NCI-H748 (cell line): ENCODE measurements around the gene KRTAP2-2.
"Not testable (repeated sequence)": the region's sequence is repeated elsewhere in the genome, so short reads cannot be mapped to it uniquely, and the experiment has no call there.

ENCODE experiments used
- DNase-seq: peaks from one replicate; lab custom pipeline; 2025; ENCODE audit not compliant: unreplicated experiment; lab: John Stamatoyannopoulos, UW

The KRTAP2-2 gene

GRCh38 chr17:41055130-41055529, at the start of gene KRTAP2-2:
KRTAP2-2 (minus strand) TSS chr17:41055230; CDS start chr17:41055211, 19 bp downstream.
- DNase-seq, result not testable (repeated sequence)

- not testable (repeated sequence) for DNase-seq
Observed at GRCh38 chr17:41104386-41105038, 49.5 kb upstream of the KRTAP2-2 start.

GRCh38 chr17:41103896-41104295, 48.9 kb upstream of the KRTAP2-2 start:
- DNase-seq, result no peak

GRCh38 chr17:41101586-41102259, 46.7 kb upstream of the KRTAP2-2 start, which contains the start of gene KRTAP4-16:
KRTAP4-16 (minus strand) TSS chr17:41102209; CDS start chr17:41102209, 0 bp downstream.
- peak; percentile 29 for DNase-seq

GRCh38 chr17:41099682-41100480, 44.9 kb upstream of the KRTAP2-2 start:
- DNase-seq, result not testable (repeated sequence)

GRCh38 chr17:41098481-41098880, 43.5 kb upstream of the KRTAP2-2 start:
- DNase-seq, result no peak

GRCh38 chr17:41098042-41098441, 43.0 kb upstream of the KRTAP2-2 start, which contains the start of gene KRTAP4-8:
KRTAP4-8 (minus strand) TSS chr17:41098142; CDS start chr17:41098084, 58 bp downstream.
- DNase-seq, result no peak

GRCh38 chr17:41096055-41096454, 41.0 kb upstream of the KRTAP2-2 start:
- no peak for DNase-seq

- not testable (repeated sequence) for DNase-seq
Observed at GRCh38 chr17:41088760-41089352, 33.8 kb upstream of the KRTAP2-2 start.

- peak; percentile 39 for DNase-seq
Observed at GRCh38 chr17:41084100-41084856, 29.2 kb upstream of the KRTAP2-2 start, which contains the start of gene KRTAP4-7. KRTAP4-7 (plus strand) TSS chr17:41084150; CDS start chr17:41084207, 57 bp downstream.

GRCh38 chr17:41083427-41083826, 28.4 kb upstream of the KRTAP2-2 start:
- not testable (repeated sequence) for DNase-seq

- peak; percentile 9 for DNase-seq
Observed at GRCh38 chr17:41082626-41083025, 27.6 kb upstream of the KRTAP2-2 start.

- no peak for DNase-seq
Observed at GRCh38 chr17:41076788-41077187, 21.8 kb upstream of the KRTAP2-2 start.

GRCh38 chr17:41073676-41074075, 18.6 kb upstream of the KRTAP2-2 start:
- no peak for DNase-seq

- peak; percentile 51 for DNase-seq
Observed at GRCh38 chr17:41071606-41072360, 16.8 kb upstream of the KRTAP2-2 start.

GRCh38 chr17:41069031-41069430, 14.0 kb upstream of the KRTAP2-2 start:
- no peak for DNase-seq

- DNase-seq, result no peak
Observed at GRCh38 chr17:41067281-41067680, 12.3 kb upstream of the KRTAP2-2 start.

- DNase-seq, result no peak
Observed at GRCh38 chr17:41065829-41066624, 11.0 kb upstream of the KRTAP2-2 start, which contains the start of gene KRTAP2-4. KRTAP2-4 (minus strand) TSS chr17:41065879; CDS start chr17:41065845, 34 bp downstream.
